Lower leg skin (tissue), 3 donors: ENCODE data around the gene EEF2K.
"Not testable (repeated sequence)": the region's sequence is repeated elsewhere in the genome, so short reads cannot be mapped to it uniquely, and the experiment has no call there.

Source experiments
- POLR2A ChIP-seq, 2 donors: fragments of 450-650 bp; IDR thresholded peaks; one replicate each; pipeline ENCODE4 v1.6.1; 2016 to 2017; ENCODE audit warnings: antibody characterized with exemption in 2 of 2, mild to moderate bottlenecking in 1 of 2, moderate library complexity in 1 of 2
- TF ChIP-seq, protein P1 (sequence below), 3 donors: fragments of 450-650 bp; IDR thresholded peaks; one replicate each; pipeline ENCODE4 v1.5.1; 2016; ENCODE audit warnings: antibody characterized with exemption in 3 of 3, mild to moderate bottlenecking in 3 of 3, moderate library complexity in 2 of 3

- TF ChIP-seq, protein P1, sequence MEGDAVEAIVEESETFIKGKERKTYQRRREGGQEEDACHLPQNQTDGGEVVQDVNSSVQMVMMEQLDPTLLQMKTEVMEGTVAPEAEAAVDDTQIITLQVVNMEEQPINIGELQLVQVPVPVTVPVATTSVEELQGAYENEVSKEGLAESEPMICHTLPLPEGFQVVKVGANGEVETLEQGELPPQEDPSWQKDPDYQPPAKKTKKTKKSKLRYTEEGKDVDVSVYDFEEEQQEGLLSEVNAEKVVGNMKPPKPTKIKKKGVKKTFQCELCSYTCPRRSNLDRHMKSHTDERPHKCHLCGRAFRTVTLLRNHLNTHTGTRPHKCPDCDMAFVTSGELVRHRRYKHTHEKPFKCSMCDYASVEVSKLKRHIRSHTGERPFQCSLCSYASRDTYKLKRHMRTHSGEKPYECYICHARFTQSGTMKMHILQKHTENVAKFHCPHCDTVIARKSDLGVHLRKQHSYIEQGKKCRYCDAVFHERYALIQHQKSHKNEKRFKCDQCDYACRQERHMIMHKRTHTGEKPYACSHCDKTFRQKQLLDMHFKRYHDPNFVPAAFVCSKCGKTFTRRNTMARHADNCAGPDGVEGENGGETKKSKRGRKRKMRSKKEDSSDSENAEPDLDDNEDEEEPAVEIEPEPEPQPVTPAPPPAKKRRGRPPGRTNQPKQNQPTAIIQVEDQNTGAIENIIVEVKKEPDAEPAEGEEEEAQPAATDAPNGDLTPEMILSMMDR (IDR thresholded peaks at IDR 0.05) = not testable (repeated sequence)
- not testable (repeated sequence) for TF ChIP-seq POLR2A (IDR thresholded peaks at IDR 0.05)
These were observed 95.3 kb downstream of the EEF2K start for GRCh38 chr16:22301423-22301822.
